Activated T-cell treated with anti-CD3 and anti-CD28 coated beads for 1 hour (primary cell): Measurements from ENCODE around the gene GBP4.
A peak's percentile ranks its signal among the peaks of the same experiment; 100 is the strongest.
"Not testable (repeated sequence)": the region's sequence is repeated elsewhere in the genome, so short reads cannot be mapped to it uniquely, and the experiment has no call there.

Experiments
- DNase-seq: peaks from one replicate; pipeline ENCODE4 v3.0.0-alpha.2; 2020; ENCODE audit warnings: low read depth

Gene GBP4, protein sequence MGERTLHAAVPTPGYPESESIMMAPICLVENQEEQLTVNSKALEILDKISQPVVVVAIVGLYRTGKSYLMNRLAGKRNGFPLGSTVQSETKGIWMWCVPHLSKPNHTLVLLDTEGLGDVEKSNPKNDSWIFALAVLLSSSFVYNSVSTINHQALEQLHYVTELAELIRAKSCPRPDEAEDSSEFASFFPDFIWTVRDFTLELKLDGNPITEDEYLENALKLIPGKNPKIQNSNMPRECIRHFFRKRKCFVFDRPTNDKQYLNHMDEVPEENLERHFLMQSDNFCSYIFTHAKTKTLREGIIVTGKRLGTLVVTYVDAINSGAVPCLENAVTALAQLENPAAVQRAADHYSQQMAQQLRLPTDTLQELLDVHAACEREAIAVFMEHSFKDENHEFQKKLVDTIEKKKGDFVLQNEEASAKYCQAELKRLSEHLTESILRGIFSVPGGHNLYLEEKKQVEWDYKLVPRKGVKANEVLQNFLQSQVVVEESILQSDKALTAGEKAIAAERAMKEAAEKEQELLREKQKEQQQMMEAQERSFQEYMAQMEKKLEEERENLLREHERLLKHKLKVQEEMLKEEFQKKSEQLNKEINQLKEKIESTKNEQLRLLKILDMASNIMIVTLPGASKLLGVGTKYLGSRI

DNA sequence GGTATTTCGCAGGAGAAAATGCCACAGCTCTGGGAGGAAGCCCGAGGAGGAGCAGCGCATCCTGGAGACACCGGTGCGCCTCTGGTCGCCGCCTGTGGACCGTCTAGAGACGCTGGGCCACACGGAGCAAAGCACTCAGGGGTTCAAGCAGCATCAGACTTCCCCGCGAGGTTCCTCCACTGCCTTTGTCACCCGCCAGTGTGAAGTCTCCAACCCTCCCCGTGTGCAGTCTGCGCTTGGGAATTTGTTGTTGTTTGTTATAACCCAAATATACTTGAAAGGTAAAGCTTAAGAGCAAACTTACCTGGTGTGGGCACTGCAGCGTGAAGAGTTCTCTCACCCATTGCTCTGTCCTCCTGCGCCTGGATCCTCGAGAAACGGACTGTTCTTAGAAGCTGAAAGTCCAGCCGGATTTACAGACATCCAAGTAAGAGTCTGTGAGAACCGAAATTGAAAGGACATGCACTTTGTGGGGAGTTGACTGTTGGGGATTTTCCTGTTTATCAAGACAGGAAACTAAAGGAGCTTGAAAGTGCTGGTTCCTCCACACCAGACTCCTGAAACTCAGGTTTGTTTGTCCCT is at the start of gene GBP4:
TSS of gene GBP4 (minus strand) at position 452 of the 582 bp plus-strand sequence. CDS start at position 344, 108 bp downstream.
- DNase-seq: peak; percentile 32

DNA sequence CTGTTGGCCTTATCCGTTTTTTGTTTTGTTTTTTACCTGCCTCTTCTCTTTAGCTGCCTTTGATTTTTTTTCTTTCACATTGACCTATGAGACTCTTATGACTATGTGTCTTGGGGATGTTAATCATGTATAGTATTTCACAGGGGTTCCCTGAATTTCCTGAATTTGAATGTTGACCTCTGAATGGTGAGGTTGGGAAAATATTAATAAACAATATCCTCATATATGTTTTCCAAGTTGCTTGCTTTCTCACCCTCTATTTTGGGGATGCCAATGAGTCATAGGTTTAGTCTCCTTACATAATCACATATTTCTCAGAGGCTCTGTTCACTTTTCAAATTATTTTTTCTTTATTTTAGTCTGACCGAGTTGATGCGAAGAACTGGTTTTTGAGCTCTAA is 44.3 kb upstream of the GBP4 start:
- DNase-seq: no peak

DNA sequence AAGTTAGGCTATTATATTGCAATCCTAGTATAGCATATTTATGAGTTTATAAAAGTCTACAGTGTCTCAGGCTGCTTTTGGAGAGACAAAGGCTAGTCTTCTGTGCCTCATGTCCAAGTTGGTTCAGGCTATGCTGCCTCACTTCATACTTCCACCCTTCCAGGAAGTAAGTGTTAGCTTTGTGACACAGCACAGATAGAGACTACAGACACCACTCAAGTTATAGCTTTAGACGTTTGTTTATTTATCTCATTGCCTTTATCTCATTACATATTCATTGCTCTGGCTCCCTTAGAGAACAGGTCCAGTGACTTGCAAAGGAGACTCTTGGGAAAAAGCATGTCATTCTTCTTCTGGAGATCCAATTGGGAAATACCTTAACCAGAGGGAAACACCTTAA is 22.6 kb upstream of the GBP4 start:
- no peak for DNase-seq

DNA sequence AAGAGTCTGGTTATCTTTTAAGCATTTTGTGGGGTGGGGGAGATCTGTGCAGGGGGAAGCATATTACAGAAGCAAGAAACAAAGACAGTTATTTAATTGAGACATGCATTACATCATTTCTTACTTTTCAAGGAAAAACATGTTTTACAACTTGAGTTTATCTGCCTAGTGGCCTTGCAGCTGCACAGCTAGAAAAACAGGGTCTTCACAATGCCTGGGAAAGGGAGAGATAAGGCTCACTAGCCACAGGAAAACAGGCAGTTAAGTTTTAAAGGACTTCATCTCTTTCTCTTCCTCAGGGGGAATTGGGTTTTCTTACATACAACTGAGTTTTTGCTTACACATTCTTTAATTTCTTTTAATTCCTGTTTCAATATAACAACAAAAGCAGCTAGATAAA is 21.1 kb upstream of the GBP4 start:
- DNase-seq: not testable (repeated sequence)

DNA sequence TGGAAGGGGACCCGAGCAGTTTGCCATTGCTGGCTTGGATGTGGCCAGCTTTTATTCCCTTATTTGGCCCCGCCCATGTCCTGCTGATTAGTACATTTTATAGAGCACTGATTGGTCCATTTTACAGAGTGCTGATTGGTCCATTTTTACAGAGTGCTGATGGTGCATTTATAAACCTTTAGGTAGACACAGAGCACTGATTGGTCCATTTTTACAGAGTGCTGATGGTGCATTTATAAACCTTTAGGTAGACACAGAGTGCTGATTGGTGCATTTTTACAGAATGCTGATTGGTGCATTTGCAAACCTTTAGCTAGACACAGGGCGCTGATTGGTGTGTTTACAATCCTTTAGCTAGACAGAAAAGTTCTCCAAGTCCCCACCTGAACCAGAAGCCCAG is 20.2 kb upstream of the GBP4 start:
- not testable (repeated sequence) for DNase-seq

DNA sequence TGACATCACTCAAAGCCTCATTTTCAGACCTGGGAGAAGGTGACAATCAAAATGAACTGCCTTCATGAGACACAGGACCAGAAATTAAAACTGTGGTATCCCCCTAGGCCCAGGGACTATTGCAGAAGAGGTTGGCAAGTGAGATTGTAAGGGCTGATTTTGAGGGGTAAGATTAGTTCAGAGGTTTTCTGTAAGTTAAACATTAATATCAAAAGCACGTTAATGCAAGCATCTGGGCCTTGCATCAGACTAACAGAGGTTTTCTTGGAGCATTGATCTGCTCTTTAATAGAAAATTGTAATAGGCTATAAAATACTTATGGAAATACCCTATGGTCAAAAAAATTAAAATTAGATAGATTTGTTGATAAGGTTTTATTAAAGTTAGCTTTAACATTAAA is 14.6 kb upstream of the GBP4 start:
- no peak for DNase-seq

DNA sequence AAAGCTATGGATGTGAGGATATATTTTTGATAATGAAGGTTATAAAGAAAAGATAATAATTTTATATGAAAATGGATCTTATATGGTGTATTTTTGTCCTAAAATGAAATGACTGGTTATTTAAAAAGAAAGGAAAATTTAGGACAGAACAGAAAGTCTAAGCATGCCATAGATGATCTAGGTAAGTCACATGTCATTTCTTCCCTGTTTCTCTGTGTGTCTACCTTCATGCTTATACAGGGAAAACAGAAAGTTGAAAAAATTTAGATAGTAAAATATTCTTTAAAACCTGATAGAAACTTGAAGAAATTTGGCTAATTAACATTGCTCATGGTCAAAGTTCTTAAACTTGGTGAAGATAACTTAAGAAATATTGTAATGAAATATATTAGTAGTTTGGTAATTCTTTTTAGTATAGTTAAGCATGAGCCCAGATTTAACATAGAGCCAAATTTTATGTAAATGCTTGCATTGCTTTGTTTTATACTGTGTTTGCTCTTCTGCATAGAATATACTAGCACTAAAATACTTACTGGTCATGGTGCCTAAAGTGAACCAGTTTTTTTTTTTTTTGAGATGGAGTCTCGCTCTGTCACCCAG is 12.4 kb upstream of the GBP4 start:
- no peak for DNase-seq

DNA sequence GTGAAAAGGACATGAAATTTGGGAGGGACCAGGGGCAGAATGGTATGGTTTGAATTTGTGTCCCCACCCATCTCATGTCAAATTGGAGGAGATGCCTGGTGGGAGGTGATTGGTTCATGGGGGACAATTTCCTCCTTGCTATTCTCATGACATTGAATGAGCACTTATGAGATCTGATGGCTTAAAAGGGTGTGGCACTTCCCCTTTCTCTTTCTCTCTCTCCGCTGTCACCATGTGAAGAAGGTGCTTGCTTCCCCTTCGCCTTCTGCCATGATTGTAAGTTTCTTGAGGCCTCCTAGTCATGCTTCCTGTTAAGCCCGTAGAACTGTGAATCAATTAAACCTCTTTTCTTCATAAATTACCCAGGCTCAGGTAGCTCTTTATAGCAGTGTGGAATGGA is 7.6 kb upstream of the GBP4 start:
- DNase-seq: no peak

DNA sequence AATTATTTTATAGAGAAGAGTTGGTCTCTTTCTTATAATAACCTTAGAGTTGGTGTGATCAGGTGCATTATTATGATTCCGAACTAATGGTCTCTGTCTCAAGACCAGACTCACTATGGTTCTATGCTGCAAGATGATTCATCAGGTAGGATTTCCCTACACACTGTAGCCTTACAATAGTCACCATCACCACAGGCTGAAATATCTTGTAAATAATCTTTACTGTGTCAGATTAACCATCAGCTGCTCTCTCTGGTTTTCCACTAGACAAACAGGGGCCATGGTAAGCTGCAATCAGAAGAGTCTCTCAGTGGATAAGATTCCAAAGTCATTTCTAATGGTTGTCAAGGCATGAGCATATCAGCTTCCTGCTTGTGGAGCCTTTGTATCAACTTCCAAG is 4.4 kb upstream of the GBP4 start:
- DNase-seq: no peak

DNA sequence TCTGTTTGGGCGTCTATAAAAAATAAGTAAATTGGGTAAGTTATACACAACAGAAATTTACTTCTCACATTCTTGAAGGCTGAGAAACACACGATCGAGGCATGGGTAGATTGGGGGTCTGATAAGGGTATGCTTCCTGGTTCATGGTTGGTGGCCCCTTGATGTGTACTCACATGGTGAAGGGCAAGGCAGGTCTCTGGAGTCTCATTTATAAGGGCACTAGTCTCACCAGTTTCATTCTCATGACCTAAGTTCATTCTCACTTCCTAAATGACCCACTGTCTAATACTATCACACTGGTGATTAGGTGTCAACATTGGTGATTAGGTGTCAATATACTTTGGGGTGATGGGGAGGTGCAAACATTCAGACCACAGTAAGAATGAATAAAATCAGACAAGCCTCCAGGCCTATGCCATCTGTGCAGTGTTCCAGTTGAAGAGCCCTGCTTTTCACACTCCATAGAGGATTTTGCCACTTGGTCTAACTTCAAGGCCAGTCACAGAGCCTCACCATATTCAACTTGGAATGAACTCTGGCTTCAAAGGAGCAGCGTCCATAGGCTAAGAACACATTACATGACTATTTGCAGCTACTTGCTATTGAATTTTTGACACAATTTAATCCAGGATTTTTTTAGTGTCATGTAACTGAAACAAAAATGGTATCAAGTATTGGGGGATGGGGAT is 2.5 kb upstream of the GBP4 start:
- no peak for DNase-seq

DNA sequence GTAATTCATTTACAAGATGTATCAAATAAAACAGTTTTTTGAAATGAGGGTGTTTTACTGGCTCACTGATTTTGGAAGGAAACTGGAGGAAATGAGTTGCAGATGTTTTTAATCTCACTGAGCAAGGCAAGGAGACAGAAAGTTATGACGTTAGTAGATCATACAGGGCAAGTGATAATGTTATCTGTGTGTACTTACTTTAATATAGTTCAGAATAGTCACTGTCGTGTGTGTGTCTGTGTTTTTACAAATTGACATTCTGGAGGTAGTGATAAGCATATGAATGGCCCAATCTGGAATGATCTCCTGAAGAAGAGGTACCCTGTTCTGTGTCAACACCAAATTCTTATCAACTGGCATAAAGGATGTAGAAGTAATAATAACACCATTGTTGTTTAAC is 1.9 kb upstream of the GBP4 start:
- DNase-seq: no peak

DNA sequence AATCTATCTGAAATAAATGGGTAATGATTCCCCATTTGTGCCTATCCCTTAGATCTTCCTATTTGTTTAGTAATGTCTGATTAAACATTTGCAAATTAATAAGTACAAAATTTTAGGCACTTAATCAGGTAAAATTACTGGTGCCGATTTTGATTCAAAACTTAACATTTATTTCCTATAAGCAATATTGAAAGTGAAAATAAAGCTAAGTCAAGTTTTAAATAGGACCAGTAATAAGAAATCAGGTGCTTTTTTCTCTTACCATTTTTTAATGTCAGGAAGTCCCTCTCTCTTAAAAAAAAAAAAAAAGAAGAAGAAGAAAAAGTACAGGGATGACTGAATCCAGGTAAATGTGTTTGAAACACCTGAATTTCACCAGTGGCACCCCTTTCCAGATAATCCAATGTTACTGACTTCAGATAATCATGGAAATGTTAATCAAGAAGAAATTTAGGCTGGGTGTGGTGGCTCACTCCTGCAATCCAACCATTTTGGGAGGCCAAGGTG is 836 bp upstream of the GBP4 start:
- DNase-seq: no peak

DNA sequence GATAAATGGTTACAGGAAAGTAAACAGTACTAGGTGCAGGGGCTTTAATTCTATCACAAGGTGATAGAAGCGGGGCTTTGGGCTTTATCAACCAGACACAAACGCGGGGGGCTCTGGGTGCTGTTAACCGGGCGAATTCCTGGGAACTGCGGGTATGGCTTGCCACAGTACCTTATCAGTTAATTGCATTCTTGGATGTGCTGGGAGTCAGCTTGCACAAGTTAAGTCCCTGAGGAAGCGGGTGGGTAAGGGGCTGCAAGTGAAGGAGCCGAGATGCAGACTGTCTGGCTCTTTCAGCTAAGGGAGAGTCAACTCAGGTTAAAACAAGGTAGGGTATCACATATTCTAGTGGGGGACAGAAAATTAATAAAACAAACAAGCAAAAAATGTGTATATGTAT is 661 bp downstream of the GBP4 start:
- DNase-seq: no peak

DNA sequence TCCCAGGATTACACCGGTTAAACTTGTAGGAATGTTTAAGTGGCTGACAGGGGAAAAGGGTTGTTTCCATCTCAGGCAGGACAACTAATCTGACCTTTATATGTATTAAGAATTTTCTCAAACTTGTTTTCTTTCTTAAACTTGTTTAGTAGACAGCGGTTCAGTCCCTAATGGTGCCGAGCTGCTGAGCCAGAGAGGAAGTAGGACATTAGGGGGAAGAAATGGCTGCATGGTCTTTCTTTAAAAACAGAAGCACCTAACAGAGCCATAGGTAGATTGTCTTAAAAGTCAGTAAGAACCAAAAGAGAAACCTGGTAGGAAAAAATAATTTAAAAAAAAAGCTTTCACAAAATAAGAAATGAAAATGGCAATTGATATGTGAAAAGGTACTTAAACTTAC is 3.3 kb downstream of the GBP4 start:
- DNase-seq: no peak

DNA sequence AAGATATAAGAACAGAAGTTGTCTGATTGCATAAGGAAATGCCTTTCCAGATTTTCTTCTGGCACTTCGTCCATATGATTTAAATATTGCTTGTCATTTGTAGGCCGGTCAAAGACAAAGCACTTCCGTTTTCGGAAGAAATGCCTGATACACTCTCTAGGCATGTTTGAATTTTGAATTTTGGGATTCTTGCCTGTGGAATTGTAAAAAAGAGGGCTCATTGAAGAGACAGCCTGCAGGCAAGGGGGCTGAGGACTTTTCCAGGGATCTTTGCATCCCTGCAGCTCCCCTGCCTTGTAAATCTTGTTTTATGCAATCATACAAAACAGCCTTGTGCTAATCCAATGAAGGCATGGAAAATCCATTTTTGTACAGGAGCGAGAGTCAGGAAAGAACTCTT is 7.4 kb downstream of the GBP4 start:
- DNase-seq: no peak

DNA sequence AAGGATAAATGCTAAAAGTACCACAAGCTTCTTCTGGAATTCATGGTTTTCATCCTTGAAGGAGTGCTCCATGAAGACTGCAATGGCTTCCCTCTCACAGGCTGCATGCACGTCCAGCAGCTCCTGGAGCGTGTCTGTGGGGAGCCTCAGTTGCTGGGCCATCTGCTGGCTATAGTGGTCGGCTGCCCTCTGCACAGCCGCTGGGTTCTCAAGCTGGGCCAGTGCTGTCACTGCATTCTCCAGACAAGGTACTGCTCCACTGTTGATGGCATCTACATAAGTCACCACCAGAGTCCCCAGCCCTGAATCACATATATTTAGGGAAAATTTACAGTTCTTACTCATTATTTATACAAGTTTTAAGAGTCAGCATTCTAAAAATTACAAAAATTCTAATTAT is 8.7 kb downstream of the GBP4 start:
- no peak for DNase-seq

DNA sequence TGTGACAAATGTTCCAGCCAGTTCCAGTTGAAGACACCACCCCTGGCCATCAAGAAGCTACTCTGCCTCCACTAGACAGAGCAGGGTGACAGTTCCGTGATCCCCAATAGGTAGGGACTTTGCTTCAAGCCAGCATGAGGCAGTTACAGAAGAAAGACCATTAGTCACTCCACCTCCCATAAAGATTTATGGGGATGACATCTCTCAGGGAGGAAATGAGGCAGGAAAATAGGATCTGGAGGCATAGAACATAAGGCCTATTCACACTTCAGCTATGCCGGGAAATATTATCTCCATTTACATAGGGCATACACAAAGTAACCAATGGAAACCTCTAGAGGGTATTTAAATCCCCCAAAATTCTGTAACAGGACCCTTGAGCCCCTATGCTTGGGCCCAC is 19.4 kb downstream of the GBP4 start:
- no peak for DNase-seq

DNA sequence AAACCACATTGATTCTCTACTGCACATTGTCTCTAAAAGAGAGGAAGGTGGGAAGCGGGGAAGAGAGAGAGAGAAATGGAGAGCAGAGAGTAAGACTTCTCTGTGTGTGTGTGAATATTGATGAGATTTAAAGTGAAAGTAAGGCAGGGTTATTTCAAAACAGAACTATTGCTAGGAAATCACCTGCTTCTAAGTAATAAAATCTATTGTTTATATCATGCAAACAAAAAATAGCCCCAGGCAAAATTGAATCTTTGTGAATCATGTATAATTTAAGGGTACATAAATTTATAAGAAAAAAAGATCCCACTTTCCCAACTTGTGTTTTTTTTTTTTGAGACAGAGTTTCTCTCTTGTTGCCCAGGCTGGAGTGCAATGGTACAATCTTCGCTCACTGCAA is 21.8 kb downstream of the GBP4 start:
- DNase-seq: no peak

DNA sequence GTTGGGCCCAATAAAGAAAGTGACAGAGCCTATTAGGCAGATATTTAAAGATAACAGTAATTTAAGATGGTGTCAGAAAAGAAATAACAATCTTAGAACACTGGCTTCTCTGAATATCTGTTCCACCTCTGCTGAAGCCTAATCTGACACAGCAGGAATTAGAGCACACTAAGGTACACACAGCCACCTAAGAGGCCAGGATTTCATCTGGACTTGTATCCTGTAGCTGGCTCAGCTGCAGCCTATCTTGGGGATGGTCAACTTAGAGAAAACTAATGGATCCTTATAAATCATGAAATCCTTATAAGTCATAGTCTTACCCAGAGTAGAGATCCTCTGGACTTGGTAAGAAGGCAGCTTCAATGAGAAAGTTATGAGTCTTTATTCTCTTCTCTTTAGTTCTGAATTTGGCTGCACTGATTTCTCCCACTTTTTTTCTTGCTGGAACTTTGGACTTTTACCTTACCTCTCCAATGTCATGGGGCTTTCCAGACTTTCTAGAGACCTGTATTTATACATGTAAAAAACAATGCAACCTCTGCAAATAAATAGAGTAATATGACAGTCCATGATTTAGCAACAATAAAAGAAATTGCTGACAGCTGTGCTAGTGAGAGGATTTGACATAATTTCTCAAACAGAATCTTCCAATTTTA is 23.0 kb downstream of the GBP4 start, which contains the start of gene GBP7:
TSS of gene GBP7 (minus strand) at position 403 of the 656 bp plus-strand sequence. CDS start 4,068 bp downstream, outside the sequence.
- DNase-seq: no peak

DNA sequence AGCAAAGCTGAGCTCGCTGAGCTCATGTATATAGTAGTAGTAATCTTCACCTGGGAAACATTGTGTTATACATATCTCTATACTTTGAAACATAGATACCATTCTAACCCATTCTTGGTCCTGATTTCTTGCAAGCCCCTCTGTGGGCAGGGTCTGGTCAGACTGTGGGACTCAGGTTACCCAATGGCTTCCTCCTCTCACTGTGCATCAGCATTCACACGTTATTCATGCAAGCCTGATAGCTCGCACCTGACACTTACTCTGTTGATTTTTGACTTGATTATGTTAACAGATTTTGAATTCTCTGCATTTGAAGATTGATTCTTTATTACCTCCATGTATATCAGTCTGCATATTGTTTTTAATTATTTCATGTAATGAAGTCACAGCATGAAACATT is 24.3 kb downstream of the GBP4 start:
- no peak for DNase-seq

DNA sequence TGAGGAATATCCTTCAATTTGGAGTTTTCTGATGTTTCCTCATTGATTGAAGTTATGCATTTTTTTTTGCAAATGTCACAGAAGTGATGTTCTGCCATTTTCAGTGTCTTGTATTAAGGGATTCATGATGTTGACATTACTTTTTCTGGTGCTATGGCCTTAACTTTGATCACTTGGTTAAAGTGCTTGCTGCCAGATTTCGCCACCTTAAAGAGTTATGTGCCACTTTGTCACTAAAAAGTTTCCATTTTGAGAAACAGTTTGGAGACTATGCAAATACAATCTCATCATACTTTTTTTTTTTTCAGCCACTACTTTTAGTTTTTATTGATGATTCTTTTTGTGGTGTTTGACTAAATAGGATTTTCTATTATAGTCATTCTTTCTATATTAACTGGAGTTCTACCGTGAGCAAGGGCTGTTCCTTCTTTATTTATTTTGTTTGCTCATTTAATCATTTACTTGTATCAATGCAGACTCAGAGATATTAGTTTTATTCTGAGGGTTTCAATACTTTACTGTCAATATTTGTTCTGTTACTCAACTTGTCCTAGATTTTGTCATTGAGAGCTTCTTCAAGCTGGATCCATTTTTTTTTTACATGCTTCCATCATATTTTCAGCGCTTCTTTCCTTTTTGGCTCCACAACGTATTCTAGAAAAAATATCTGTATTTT is 26.1 kb downstream of the GBP4 start:
- no peak for DNase-seq
